IPS-18c (cell line): ENCODE measurements around the gene ZBBX.

Source experiments
- H3K4me3 ChIP-seq: 2 replicates; pipeline ENCODE4 v1.7.0; 2013; ENCODE audit warnings: low read depth, mild to moderate bottlenecking, low read length, moderate library complexity; ENCODE audit not compliant: insufficient read depth
- H3K9me3 ChIP-seq: one replicate; pipeline ENCODE4 v1.6.1; 2013; ENCODE audit warnings: mild to moderate bottlenecking, low read length, moderate library complexity; ENCODE audit not compliant: control insufficient read depth, insufficient read depth

The ZBBX gene

DNA sequence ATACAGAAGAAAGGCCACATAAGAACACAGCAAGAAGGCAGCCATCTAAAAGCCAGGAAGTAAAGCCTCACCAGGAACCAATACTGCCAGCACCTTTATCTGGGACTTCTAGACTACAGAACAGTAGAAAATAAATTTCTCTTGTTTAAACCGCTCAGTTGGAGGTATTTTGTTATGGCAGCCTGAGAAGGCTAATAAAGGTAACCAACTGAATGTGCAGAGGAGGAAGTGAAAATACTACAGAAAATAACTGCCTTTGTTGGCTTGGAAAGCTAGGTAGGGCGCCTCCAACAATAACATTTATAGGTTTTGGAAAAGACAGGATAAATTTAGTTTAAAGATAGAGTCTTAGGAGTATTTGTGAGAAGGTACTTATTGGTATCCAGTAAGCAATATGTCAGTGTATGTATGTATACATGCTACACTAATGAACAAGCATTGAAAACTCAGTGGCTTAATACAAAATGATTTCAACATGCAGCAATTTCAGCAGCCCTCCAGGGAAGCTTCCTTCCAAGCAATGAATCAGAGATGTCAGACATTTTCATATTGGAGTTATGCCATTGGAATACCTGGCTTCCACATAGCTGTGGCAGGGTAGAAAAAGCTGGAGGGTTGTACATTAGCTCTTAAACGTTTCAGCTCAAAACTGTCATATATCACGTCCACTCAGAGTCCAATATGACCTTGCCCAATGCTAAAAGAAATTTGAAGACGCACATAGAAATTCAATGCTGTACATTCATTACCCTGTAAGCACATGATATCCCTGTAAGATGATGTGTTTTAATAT lies 48.9 kb downstream of the ZBBX start:
- H3K9me3 ChIP-seq: no peaks in the 10 kb centered on the region
- no peak overlapping the region for H3K4me3 ChIP-seq

DNA sequence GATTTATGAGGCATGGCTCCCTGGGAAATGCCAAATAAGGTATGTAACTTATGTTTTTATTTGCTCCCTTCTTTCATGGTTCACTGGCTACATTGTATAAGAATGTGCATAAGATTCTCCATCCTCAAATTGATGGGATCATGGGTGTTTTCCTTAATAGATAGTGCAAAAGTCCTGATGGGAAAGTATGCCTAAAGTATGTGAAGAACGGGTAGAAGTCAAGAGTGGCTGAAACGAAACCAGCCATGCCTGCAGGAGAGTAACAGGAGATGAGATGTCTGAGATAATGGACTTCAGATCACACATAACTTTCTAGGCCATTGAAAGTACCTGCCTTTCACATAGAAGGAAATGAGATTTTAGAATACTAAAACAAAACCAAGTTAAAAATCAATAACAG lies 56.5 kb downstream of the ZBBX start:
- no peaks in the 10 kb centered on the region for H3K9me3 ChIP-seq
- H3K4me3 ChIP-seq: no peak overlapping the region

DNA sequence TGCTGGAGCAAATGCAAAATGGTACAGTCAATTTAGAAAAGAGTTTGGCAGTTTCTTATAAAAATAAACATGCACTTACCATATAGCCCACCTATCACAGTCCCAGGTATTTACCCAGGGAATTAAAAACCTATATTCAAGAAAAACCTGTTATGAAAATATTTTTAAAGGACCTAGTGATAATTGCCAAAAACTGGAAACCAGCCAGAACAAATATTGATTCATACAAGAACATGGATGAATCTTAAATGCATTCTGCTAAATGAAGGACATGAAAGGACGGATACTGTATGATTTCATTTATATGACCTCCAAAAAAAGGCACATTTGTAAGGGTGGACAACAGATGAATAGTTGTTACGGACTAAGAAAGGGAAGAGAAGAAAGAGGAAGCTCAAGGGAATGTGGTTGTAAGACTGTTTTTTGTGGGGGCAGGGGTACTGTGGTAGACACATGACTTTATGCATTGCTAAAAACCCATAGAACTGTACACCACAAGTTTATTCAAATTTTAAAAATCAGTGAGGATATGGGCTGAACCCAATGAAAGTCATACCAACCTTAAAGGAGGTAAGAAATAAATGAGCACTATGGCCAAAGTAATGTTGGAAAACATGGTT lies 61.0 kb downstream of the ZBBX start:
- Histone ChIP-seq H3K9me3 (no peaks in the 10 kb centered on the region), H3K4me3 (no peak overlapping the region)

DNA sequence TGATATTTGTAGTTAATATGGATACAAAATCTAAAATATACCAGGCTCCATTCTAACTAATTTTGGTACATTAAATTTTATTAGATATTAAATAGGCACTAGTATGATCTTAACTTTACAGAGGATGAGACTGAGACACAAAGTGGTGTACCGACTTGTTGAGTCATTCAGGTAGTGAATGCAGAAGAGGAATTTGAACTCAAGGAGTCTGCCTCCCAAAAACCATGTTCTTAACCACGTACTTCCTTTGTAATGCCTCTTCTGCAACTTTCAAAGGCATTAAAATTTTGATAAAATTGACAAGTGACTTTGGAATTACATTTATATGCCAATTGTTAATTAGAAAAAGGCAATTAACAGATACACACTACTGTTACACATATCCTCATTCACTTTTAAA lies 61.8 kb downstream of the ZBBX start:
- H3K9me3 ChIP-seq: no peaks in the 10 kb centered on the region

DNA sequence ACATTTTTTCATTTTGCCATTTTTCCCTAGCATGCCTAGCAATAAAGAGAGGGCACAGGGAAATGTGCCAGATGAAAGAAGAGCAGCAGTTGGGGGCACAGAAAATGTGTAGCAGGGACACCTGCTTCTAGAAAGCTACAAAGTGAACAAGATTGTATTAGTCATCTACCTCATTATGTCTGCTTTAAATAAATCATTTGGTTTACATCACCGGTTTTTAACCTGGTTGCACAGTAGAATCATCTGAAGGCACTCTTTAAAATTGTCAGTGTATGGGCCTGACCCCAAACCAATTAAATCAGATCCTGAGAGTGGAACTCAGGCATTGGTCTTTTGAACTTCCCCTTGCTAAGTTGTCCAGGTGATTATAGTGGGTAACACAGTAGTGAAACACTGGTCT lies 73.8 kb downstream of the ZBBX start:
- no peaks in the 10 kb centered on the region for H3K9me3 ChIP-seq
- no peak overlapping the region for H3K4me3 ChIP-seq

More for the DNA sequence above, 61.8 kb downstream of the ZBBX start:
- no peak overlapping the region for H3K4me3 ChIP-seq

DNA sequence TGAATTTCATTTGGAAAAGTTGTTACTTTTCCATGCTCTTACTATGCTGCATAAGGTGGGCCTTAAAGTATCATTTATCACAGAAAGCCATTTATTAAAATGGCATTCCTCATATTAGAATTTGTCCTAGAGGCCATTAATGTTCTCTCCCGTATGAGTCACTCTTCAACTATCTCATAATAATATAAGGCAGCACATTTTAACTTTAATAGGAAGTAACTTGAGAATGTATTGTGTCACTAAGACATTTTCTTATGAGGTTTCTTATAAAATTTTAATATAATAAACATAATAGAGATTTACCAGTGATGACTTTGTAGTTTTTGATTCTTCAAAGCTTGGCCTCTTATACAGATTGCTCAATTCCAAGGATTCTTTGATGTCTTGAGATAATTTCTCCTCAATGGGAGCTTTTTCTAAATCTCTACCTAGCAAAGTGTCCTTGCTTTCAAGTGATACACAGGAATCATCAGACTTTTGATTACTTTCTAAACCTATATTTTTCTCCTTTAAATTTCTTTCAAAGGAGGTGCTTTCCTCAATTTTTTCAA lies 74.7 kb downstream of the ZBBX start:
- H3K4me3 ChIP-seq: no peak overlapping the region
- no peaks in the 10 kb centered on the region for H3K9me3 ChIP-seq

- Histone ChIP-seq H3K9me3 (no peaks in the 10 kb centered on the region), H3K4me3 (no peak overlapping the region)
Measured at GRCh38 chr3:167304077-167304476, 76.0 kb downstream of the ZBBX start.

DNA sequence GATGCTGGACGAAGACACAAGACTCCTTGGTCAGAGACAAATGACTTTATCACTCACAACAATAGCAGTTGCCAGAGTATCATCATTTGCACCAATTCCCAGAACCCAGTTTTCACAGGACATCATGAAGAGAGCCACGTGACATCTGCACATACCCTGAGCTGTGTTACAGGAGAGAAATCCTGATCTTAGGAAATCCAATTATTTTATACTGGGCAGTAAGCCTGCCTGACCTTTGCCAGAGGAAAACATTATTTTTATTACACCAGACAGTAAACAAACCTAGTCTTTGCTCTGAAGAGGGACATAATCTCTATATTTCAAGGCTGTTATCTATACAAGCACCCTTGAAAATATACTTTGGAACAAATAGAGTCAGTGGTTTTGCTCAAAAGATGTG lies 77.4 kb downstream of the ZBBX start:
- H3K9me3 ChIP-seq: no peaks in the 10 kb centered on the region
- H3K4me3 ChIP-seq: no peak overlapping the region

DNA sequence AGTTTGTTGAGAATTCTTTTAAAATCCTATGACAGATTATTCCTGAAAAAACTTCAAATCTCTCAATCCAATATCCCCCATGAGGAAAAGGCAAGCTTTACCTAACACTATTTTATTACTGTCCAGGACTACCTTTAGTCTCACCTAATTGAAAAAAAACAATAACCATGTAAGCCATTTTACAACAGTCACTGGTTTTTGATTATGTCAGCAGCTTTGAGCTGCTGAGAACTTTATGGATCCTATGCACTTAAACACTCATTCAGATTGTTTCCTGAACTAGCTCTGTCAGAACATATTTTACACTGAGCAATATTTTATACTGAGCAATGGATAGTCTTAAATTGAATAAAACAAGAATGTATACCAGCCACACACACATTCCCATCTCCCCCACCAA lies 79.9 kb downstream of the ZBBX start:
- H3K4me3 ChIP-seq: no peak overlapping the region
- H3K9me3 ChIP-seq: no peaks in the 10 kb centered on the region

DNA sequence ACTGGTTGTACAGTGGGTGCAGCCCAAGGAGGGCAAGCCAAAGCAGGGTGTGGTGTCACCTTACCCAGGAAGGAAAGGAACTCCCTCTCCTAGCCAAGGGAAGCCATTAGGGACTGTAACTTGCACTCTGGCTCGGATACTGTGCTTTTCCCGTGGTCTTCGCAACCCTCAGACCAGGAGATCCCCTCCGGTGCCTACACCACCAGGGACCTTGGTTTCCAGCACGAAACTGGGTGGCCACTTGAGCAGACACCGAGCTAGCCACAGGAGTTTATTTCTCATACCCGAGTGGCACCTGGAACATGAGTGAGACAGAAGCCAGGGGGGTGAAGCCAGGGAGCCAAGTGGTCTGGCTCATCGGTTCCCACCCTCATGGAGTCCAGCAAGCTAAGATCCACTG lies 90.7 kb downstream of the ZBBX start:
- H3K4me3 ChIP-seq: no peak overlapping the region
- peaks cover 4% of the 10 kb centered on the region for H3K9me3 ChIP-seq

DNA sequence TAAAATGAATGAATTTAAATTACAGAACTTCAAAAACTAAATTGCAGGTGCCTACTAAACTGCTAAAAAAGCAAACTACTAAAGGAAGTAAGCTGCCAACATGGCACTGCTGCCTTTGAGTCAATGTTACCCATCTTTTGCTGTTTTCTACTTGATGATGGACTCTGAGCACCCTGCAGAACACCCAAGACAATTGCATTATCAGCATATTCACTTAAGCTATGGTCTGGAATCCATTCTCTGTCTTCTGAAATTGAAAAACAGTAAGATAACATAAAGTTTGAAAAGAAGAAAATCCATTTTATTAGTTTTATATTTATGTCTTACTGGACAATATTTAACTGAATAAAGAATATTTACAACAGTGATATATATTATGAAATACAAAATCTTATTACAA lies 91.4 kb downstream of the ZBBX start:
- H3K9me3 ChIP-seq: peaks cover 4% of the 10 kb centered on the region
- H3K4me3 ChIP-seq: no peak overlapping the region

GRCh38 chr3:167287308-167287707 lies 92.8 kb downstream of the ZBBX start:
- H3K4me3 ChIP-seq: no peak overlapping the region
- peaks cover 4% of the 10 kb centered on the region for H3K9me3 ChIP-seq

GRCh38 chr3:167274141-167274874 lies 105.8 kb downstream of the ZBBX start:
- Histone ChIP-seq H3K9me3 (peaks cover 2% of the 10 kb centered on the region), H3K4me3 (no peak overlapping the region)

- Histone ChIP-seq H3K4me3 (no peak overlapping the region), H3K9me3 (no peaks in the 10 kb centered on the region)
Measured at GRCh38 chr3:167253037-167253436, 127.1 kb downstream of the ZBBX start.

- H3K9me3 ChIP-seq: no peaks in the 10 kb centered on the region
Measured at GRCh38 chr3:167251678-167252077, 128.4 kb downstream of the ZBBX start.

DNA sequence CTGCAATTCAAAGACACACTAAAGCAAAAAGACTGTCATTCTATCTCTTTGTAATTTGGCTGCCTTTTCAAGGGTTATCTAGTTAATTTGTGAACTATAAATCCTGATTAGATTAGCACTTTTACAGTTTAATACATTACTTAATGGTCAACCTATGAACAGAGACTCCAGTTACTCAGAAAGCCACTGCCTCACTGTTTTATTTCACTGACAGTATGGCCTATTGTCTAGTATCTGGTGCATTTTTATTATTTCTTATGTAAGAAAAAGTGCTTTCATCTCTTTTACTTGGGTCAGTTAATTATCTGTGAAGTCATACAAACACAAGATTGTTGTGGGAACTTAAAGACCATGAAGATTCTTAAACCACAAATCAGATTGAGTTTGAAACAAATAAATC lies 133.8 kb downstream of the ZBBX start:
- Histone ChIP-seq H3K4me3 (no peak overlapping the region), H3K9me3 (no peaks in the 10 kb centered on the region)

More at GRCh38 chr3:167251678-167252077, 128.4 kb downstream of the ZBBX start:
- H3K4me3 ChIP-seq: no peak overlapping the region

DNA sequence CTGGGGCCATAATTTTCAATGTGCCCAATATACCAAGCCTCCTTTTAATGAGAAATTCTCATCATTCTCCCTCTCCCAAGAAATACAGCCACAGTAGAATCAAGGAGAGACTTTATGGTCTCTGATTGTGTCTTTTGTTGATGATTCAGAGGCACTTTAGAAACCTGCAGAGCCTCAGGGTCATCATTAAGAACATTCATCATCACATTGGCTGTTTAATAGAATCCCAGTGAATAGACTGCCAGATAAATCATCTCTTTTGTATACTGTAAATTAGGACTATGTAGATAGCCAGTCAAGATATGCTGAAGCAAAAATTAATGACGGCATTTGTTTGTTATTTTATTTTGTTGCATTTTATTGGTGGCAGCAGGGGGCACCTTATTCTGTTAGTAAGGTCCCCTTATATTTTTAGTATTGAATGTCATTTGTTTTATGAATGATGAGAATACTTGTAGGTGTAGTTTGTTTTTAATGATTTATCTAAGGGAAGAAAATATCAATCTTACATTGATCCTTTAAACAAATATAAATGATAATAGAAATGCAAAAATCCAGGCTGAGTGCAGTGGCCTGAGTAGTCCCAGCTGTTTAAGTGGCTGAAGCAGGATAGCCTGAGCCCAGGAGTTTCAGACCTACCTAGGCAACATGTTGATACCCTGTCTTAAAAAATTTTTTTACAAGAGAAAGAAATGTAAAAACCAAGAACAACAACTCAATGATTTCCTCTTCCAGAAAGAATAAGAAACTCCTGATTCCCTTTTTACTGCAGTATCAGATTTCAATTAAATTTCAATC lies 138.8 kb downstream of the ZBBX start:
- Histone ChIP-seq H3K4me3 (no peak overlapping the region), H3K9me3 (peaks cover 2% of the 10 kb centered on the region)
